ENCODE data around the gene C3. TPM values are rescaled to one million over a fixed set of nuclear protein-coding genes. Genes with fewer than 3 reads are reported as not detected.

C3 gene
- total RNA-seq, 4 donors from 2014 or later, result 45.4 to 1,093 (median 422) TPM

DNA sequence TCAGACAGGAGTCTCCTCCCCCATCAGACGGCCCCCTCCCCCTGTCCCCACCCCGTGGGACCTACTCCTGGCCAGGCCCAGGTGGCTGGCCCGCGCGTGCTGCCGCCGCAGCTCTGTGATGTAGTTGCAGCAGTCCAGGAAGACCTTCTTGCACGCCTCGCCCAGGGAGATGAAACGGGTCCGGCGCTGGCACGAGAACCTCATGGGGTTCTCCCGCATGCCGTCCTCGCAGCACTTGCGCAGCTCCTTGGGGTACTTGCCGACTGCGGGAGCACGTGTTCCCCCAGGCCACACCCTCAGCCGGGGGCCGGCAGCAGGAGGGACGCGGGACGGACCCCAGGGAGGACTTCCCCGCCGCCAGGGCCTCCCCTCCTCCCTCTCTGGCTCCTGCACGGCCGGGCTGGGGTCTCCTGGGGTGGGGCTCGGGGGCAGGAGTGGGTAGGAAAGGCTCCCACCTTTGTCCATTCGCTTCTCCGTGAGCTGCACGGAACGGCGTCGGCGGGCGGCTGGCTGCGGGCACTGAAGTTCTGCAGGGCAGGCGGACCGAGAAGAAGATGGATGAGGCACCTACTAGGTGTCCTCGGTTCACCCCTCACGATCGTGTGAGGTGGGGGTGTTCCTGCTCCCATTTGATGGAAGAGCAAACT, 13.3 kb downstream of the C3 start:
- Histone ChIP-seq H3K4me3 (no peak overlapping the region), H3K36me3 (no peaks in the 10 kb centered on the region), H3K27ac (no peak overlapping the region), H3K9me3 (no peaks in the 10 kb centered on the region), H3K4me1 (no peaks in the 10 kb centered on the region), H3K27me3 (no peaks in the 10 kb centered on the region)
- intact Hi-C loops (cut with DNase I; ENCODE audit: low total_unique reads), result no loop called here
- no peak for DNase-seq
- TF ChIP-seq CTCF (IDR thresholded peaks at IDR 0.05), result no peak
- no peak for TF ChIP-seq POLR2A (IDR thresholded peaks at IDR 0.05)

GRCh38 chr19:6706633-6706958, 13.9 kb downstream of the C3 start:
- no peak overlapping the region for H3K4me3 ChIP-seq

GRCh38 chr19:6705931-6706632, 14.4 kb downstream of the C3 start:
- Histone ChIP-seq H3K27ac (no peak overlapping the region), H3K4me3 (no peak overlapping the region), H3K27me3 (no peaks in the 10 kb centered on the region), H3K4me1 (no peaks in the 10 kb centered on the region), H3K36me3 (no peaks in the 10 kb centered on the region), H3K9me3 (no peaks in the 10 kb centered on the region)
- DNase-seq, result no peak
- TF ChIP-seq POLR2A (IDR thresholded peaks at IDR 0.05), result no peak
- TF ChIP-seq CTCF (IDR thresholded peaks at IDR 0.05), result no peak
- intact Hi-C loops (cut with DNase I; ENCODE audit: low total_unique reads), result no loop called here

More at GRCh38 chr19:6706633-6706958, 13.9 kb downstream of the C3 start:
- no peaks in the 10 kb centered on the region for H3K4me1 ChIP-seq
- intact Hi-C loops (cut with DNase I; ENCODE audit: low total_unique reads), result no loop called here
- TF ChIP-seq POLR2A (IDR thresholded peaks at IDR 0.05) (no peak), CTCF (IDR thresholded peaks at IDR 0.05) (no peak)
- H3K27me3 ChIP-seq, result no peaks in the 10 kb centered on the region
- H3K9me3 ChIP-seq, result no peaks in the 10 kb centered on the region
- no peak overlapping the region for H3K27ac ChIP-seq
- no peaks in the 10 kb centered on the region for H3K36me3 ChIP-seq
- DNase-seq, result no peak

DNA sequence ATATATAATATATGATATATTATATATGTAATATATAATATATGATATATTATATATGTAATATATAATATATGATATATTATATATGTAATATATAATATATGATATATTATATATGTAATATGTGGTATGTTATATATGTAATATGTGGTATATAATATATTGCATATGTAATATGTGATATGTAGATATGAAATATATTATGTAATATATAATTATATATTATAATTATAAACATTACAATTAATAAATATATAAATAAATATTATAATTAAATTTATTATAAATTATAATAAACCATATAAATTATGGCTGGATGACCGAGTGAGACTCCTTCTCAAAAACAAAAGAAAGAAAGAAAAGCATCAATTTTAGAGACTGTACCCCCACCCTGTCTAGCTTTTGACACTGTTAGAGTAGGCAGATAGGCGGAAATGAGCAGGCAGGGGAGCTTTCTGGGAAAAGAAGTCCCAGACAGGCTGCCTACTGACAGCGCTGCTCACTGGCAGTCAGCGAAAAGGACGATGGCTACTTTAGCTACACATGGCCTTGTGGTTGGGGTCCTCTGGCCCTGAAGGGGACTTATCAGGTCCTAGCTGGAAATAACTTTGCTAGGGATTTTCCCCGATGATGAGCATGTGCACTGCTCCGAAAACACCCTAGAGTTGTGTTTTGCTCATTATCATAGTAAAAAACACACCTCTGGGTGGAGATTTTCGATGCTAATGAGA, 19.7 kb downstream of the C3 start:
- TF ChIP-seq CTCF (IDR thresholded peaks at IDR 0.05) (no peak), POLR2A (IDR thresholded peaks at IDR 0.05) (no peak)
- intact Hi-C loops (cut with DNase I; ENCODE audit: low total_unique reads), result no loop called here
- Histone ChIP-seq H3K27ac (no peak overlapping the region), H3K4me3 (no peak overlapping the region), H3K4me1 (no peaks in the 10 kb centered on the region), H3K9me3 (no peaks in the 10 kb centered on the region), H3K27me3 (no peaks in the 10 kb centered on the region), H3K36me3 (no peaks in the 10 kb centered on the region)
- DNase-seq, result no peak

- Histone ChIP-seq H3K4me1 (no peaks in the 10 kb centered on the region), H3K9me3 (no peaks in the 10 kb centered on the region), H3K36me3 (no peaks in the 10 kb centered on the region), H3K27ac (no peak overlapping the region), H3K27me3 (no peaks in the 10 kb centered on the region), H3K4me3 (no peak overlapping the region)
- no peak for DNase-seq
- no peak for TF ChIP-seq POLR2A (IDR thresholded peaks at IDR 0.05)
- no peak for TF ChIP-seq CTCF (IDR thresholded peaks at IDR 0.05)
- intact Hi-C loops (cut with DNase I; ENCODE audit: low total_unique reads), result no loop called here
Observed at GRCh38 chr19:6699935-6700334, 20.5 kb downstream of the C3 start.
